Measurements from ENCODE around the gene EGF. TPM values are rescaled to one million over a fixed set of nuclear protein-coding genes. Genes with fewer than 3 reads are reported as not detected.

Gene EGF
- total RNA-seq, 2 donors from 2014 or later, result 7.4 to 13.4 TPM

GRCh38 chr4:109879081-109879480 lies 33.6 kb upstream of the EGF start:
- Histone ChIP-seq H3K36me3 (no peaks in the 10 kb centered on the region), H3K27me3 (no peaks in the 10 kb centered on the region), H3K4me1 (no peaks in the 10 kb centered on the region), H3K27ac (no peak overlapping the region), H3K4me3 (no peak overlapping the region), H3K9me3 (no peaks in the 10 kb centered on the region)
- TF ChIP-seq CTCF (IDR thresholded peaks at IDR 0.05), result no peak
- DNase-seq (ENCODE audit: low spot score), result no peak

DNA sequence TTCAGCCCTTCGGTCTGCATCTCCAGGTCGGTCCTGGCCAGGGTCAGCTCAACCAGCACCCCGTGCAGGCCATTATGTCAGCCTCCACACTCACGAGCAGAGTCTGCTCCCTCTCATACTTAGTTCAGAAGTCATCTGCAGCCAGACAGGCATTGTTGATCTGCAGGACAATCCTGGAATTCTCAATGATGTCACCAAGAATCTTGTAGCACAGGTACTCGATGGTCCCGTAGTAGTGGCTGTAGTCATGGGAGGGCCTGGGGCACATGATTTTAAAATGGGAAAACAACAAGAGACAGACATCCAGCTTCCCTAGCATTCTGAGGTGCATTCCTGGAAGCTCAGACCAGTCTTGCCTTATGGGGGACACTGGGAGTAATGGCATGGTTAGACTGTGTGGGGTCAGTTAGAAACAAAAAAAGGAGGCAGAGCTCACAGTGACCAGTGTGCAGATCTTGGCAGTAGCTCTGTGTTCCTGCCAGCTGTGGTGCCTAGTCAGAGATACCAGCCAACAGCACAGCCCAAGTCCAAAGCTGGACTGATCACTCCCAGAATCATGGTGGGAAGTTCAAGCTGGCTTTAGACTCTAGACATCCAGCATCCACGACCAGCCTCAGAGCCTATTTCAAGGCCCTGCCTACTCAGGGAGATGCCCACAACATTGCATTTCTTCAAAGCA lies 32.9 kb upstream of the EGF start:
- no peaks in the 10 kb centered on the region for H3K36me3 ChIP-seq
- H3K27me3 ChIP-seq, result no peaks in the 10 kb centered on the region
- H3K4me3 ChIP-seq, result no peak overlapping the region
- H3K27ac ChIP-seq, result no peak overlapping the region
- no peaks in the 10 kb centered on the region for H3K4me1 ChIP-seq
- no peak for TF ChIP-seq CTCF (IDR thresholded peaks at IDR 0.05)
- H3K9me3 ChIP-seq, result no peaks in the 10 kb centered on the region
- no peak for DNase-seq (ENCODE audit: low spot score)

GRCh38 chr4:109886303-109886702 lies 26.4 kb upstream of the EGF start:
- no peak for DNase-seq (ENCODE audit: low spot score)
- Histone ChIP-seq H3K36me3 (no peaks in the 10 kb centered on the region), H3K4me1 (no peaks in the 10 kb centered on the region), H3K27ac (no peak overlapping the region), H3K4me3 (no peak overlapping the region), H3K27me3 (no peaks in the 10 kb centered on the region), H3K9me3 (no peaks in the 10 kb centered on the region)
- no peak for TF ChIP-seq CTCF (IDR thresholded peaks at IDR 0.05)

DNA sequence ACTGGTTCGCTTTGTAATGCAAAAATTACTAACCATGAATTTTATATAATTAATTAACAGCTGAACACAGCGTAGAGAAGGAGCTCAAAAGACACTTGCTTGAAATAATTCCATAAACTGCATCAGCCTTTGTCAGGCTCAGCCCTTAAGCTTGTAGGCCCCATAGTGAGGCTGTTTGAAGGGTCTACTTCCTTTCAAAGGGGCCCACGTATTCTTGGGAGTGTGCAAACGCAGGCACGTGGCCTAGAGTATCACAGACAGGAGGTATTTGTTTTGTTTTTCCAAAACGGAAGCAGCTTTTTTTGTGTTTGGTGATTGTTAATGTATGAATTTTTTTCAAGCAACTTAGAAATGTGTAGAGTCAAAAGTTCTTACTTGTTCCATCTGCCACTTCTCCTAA lies 25.6 kb upstream of the EGF start:
- Histone ChIP-seq H3K36me3 (no peaks in the 10 kb centered on the region), H3K4me1 (no peaks in the 10 kb centered on the region), H3K27ac (no peak overlapping the region), H3K27me3 (no peaks in the 10 kb centered on the region), H3K9me3 (no peaks in the 10 kb centered on the region), H3K4me3 (no peak overlapping the region)
- DNase-seq (ENCODE audit: low spot score), result no peak
- no peak for TF ChIP-seq CTCF (IDR thresholded peaks at IDR 0.05)

DNA sequence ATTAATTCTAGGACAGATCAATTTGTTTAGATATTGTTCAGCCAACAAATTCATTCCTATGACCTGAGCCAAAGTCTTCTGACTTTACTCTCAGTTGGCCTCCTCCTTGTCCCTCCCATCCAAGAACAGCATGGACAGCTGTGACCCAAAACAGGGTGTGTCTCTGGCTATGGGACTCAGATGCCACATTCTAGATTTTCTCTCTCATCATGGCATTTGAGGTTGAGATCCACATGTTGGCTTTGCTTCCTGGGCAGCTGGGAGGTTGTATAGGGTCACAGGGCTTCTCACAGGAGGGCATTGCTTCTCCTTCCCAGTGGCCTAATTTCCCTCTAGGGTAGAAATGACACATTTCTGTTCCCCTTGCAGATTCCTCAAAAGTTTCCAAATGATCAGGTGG lies 22.6 kb upstream of the EGF start:
- no peak for DNase-seq (ENCODE audit: low spot score)
- no peak overlapping the region for H3K4me3 ChIP-seq
- no peak for TF ChIP-seq CTCF (IDR thresholded peaks at IDR 0.05)
- H3K27ac ChIP-seq, result no peak overlapping the region
- no peaks in the 10 kb centered on the region for H3K27me3 ChIP-seq
- H3K4me1 ChIP-seq, result no peaks in the 10 kb centered on the region
- H3K9me3 ChIP-seq, result no peaks in the 10 kb centered on the region
- no peaks in the 10 kb centered on the region for H3K36me3 ChIP-seq

Measured in right atrium auricular region (tissue), 2 donors.